Renal cortex interstitium (tissue), 11 donors: Measurements from ENCODE around the gene SEZ6. TPM values are rescaled to one million over a fixed set of nuclear protein-coding genes. Genes with fewer than 3 reads are reported as not detected.
A peak's percentile ranks its signal among the peaks of the same experiment; 100 is the strongest.

Experiments used
- DNase-seq, 11 donors: peaks; one replicate each; pipeline ENCODE4 v3.0.0-alpha.2; 2013; ENCODE audit warnings: low read depth in 9 of 11, low spot score in 4 of 11; ENCODE audit errors: extremely low read depth in 1 of 11
- polyA plus RNA-seq, 3 donors: library from polyadenylated mRNA; unstranded; fragments of 120-200 nt; gene quantifications; one replicate each; pipeline ENCODE4 v1.2.1, GENCODE V29; 2013; ENCODE audit not compliant: insufficient read length in 3 of 3

Gene SEZ6
- polyA plus RNA-seq, 3 donors: 0.20 to 0.41 (median 0.23) TPM

- DNase-seq: no peak
Measured at GRCh38 chr17:28925912-28926365, 79.9 kb downstream of the SEZ6 start.

- DNase-seq: no peak
Measured at GRCh38 chr17:28920201-28920600, 85.6 kb downstream of the SEZ6 start.

GRCh38 chr17:28918295-28918694, 87.5 kb downstream of the SEZ6 start:
- no peak for DNase-seq

GRCh38 chr17:28917465-28917864, 88.4 kb downstream of the SEZ6 start:
- DNase-seq: no peak

- DNase-seq: no peak
Measured at GRCh38 chr17:28917029-28917428, 88.8 kb downstream of the SEZ6 start.

- peak in 2 of 11 donors; percentile 12 to 27 for DNase-seq
Measured at GRCh38 chr17:28916302-28916934, 89.4 kb downstream of the SEZ6 start.

GRCh38 chr17:28912938-28913333, 92.9 kb downstream of the SEZ6 start:
- no peak for DNase-seq

- DNase-seq: no peak
Measured at GRCh38 chr17:28912281-28912937, 93.4 kb downstream of the SEZ6 start.

- no peak for DNase-seq
Measured at GRCh38 chr17:28911411-28912045, 94.3 kb downstream of the SEZ6 start.

- DNase-seq: no peak
Measured at GRCh38 chr17:28910534-28910933, 95.3 kb downstream of the SEZ6 start.

- no peak for DNase-seq
Measured at GRCh38 chr17:28908640-28909167, 97.1 kb downstream of the SEZ6 start.

- DNase-seq: no peak
Measured at GRCh38 chr17:28907709-28908475, 97.9 kb downstream of the SEZ6 start.

- no peak for DNase-seq
Measured at GRCh38 chr17:28906706-28907438, 99.0 kb downstream of the SEZ6 start.

GRCh38 chr17:28906276-28906675, 99.6 kb downstream of the SEZ6 start:
- no peak for DNase-seq

Other genes with a start within 250 kb of the SEZ6 start
- gene FAM222B, start 163.2 kb downstream of the SEZ6 start, polyA plus RNA-seq: 10 to 100 TPM; 20.8 to 22.0 (median 21.4) TPM
- 10 to 100 TPM; 63.6 to 73.8 (median 66.1) TPM for gene ERAL1, start 151.0 kb downstream of the SEZ6 start, polyA plus RNA-seq
- gene FLOT2, start 108.3 kb downstream of the SEZ6 start, polyA plus RNA-seq: 10 to 100 TPM; 77.6 to 96.1 (median 91.7) TPM
- 10 to 100 TPM in 2 of 3 donors, 1 to 10 TPM in 1; 9.7 to 17.9 (median 17.6) TPM for gene DHRS13, start 103.0 kb downstream of the SEZ6 start, polyA plus RNA-seq
- 10 to 100 TPM; 48.2 to 58.1 (median 51.2) TPM for gene PHF12, start 54.5 kb downstream of the SEZ6 start, polyA plus RNA-seq
- gene PIPOX, start 37.1 kb upstream of the SEZ6 start, polyA plus RNA-seq: 10 to 100 TPM in 2 of 3 donors, 1 to 10 TPM in 1; 9.5 to 13.1 (median 10.4) TPM
- 10 to 100 TPM; 34.6 to 47.9 (median 44.4) TPM for gene MYO18A, start 174.4 kb upstream of the SEZ6 start, polyA plus RNA-seq
- not detected for gene CRYBA1, start 240.8 kb upstream of the SEZ6 start, polyA plus RNA-seq